SH-SY5Y (cell line): ENCODE measurements around the gene GALNT18.

Experiments used
- GATA2 ChIP-seq: IDR thresholded peaks from 2 replicates; pipeline ENCODE4 v1.6.1; 2011; ENCODE audit warnings: mild to moderate bottlenecking, low read depth, low read length
- GATA3 ChIP-seq: IDR thresholded peaks from 2 replicates; pipeline ENCODE4 v1.6.1; 2011; ENCODE audit warnings: low read depth, mild to moderate bottlenecking, low read length, moderate library complexity

GALNT18 gene

GRCh38 chr11:11456866-11457265 lies 164.9 kb downstream of the GALNT18 start:
- TF ChIP-seq GATA2 (no peak), GATA3 (no peak)

GRCh38 chr11:11454671-11455223 lies 167.1 kb downstream of the GALNT18 start:
- no peak for TF ChIP-seq GATA3
- no peak for TF ChIP-seq GATA2

- no peak for TF ChIP-seq GATA3
- TF ChIP-seq GATA2: no peak
Measured at GRCh38 chr11:11451501-11452005, 170.3 kb downstream of the GALNT18 start.

DNA sequence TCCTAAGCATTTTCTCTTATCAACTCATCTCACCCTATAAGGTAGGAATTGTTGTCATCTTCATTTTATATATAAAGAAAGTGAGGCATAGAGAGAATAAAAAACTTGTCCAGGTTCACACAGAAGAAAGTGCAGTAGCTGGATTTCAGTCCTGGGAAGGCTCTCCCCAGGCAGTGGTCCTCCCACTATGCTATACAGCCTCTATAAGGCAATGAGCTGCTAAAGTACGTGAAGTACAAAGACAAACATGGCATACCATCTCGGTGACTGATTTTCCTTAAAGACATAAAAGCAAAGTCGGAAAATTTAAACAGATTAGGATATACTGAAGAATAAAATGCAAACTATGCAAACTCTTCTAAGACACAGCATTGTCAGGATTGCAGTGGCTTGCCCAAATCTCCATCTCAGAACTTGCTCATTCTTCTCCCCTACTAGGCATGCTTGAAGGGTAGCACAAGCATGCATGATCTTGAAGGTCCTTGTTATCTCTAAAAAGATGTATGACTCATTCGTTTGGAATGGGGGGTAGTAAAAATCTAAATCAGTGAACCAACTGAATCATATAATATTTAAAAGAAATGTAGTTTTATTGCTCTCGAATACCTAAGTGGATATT lies 171.0 kb downstream of the GALNT18 start:
- TF ChIP-seq GATA3 (no peak), GATA2 (no peak)

GRCh38 chr11:11449327-11449726 lies 172.5 kb downstream of the GALNT18 start:
- no peak for TF ChIP-seq GATA3
- no peak for TF ChIP-seq GATA2

DNA sequence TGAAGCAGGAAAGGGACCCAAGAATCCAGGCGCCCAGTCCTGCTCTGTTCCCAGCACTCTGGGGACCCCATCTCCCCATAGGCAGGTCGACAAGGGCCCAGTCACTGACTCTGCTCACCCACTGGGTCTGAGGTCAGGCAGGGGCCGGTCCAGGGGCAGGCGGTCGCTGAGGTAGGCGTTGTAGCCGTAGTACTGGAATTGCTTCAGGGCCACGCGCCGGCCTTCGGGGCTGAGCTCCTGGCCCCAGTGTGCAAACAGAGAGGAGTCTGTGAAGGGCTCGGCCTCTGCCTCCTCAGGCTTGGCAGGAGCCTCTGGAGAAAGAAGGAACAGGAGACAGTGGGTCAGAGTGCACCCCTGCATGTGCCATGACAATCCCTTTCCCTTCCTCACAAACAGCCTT lies 173.2 kb downstream of the GALNT18 start:
- TF ChIP-seq GATA2 (no peak), GATA3 (no peak)

GRCh38 chr11:11446967-11447366 lies 174.8 kb downstream of the GALNT18 start:
- TF ChIP-seq GATA3 (no peak), GATA2 (no peak)

GRCh38 chr11:11446564-11446963 lies 175.2 kb downstream of the GALNT18 start:
- TF ChIP-seq GATA3 (no peak), GATA2 (no peak)

- TF ChIP-seq GATA2: no peak
- no peak for TF ChIP-seq GATA3
Measured at GRCh38 chr11:11445441-11446185, 176.2 kb downstream of the GALNT18 start.

GRCh38 chr11:11444804-11445131 lies 177.0 kb downstream of the GALNT18 start:
- TF ChIP-seq GATA2 (no peak), GATA3 (no peak)

DNA sequence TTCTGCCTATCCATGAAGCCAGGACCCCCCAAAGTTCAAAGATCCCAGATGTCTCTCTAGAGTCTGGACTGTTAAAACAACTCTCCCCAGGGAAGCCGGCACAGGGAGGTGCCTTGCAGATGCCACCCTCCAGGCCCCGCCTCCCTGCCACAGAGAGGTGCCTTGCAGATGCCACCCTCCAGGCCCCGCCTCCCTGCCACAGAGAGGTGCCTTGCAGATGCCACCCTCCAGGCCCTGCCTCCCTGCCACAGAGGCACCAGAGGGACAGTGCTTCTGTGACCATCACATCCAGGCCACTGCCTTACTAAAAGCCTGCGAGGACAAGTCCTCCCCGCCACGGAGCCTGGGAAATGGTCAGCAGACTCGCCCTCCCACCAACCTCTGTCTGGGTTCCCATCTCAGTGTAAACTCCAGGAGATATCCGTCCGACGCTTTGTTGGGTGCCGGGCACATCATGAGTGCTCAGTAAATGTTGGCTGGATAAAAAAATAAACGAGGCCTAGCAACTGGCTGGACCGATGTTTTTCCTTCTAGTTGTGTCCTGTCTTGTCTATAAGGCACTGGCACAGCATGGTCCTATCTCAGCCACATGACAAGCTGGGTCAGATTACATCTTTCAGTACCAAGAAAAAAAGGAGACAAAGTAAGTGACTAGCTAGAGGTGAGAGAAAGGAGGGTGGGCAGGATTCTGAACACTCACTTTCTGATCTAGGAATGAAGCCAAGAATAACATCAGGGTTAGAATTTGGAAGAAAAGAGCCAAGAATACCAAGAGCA lies 177.6 kb downstream of the GALNT18 start:
- no peak for TF ChIP-seq GATA3
- no peak for TF ChIP-seq GATA2

- TF ChIP-seq GATA3 (no peak), GATA2 (no peak)
Measured at GRCh38 chr11:11442791-11443190, 179.0 kb downstream of the GALNT18 start.

- no peak for TF ChIP-seq GATA2
- TF ChIP-seq GATA3: no peak
Measured at GRCh38 chr11:11441516-11441915, 180.3 kb downstream of the GALNT18 start.

DNA sequence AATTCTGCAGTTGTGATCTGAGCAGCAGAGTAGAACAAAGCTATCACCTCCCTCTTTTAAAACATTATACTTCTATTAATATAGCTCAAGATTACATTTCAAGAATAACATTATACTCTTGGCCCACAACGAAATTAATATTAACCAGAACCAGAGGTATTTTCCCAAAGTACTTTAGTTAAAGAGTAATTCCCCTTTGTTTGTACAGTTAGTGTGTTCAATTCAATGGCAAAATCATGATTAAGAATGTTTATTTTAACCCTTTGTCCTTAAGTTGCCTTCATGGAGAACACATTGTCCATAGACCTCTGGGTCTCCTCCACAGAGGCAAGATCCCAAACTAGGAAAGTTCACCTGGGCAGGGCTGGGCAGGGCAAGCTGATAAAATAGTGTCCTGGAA lies 180.7 kb downstream of the GALNT18 start:
- TF ChIP-seq GATA2 (no peak), GATA3 (no peak)
